GM12874 (cell line): ENCODE measurements around the gene NLRP7.

Experiments used
- TF ChIP-seq, protein P1 (sequence below): IDR thresholded peaks from 2 replicates; pipeline ENCODE4 v1.5.1; 2011; ENCODE audit warnings: low read depth, mild to moderate bottlenecking, control low read depth, low read length, moderate library complexity; ENCODE audit not compliant: insufficient read depth

NLRP7 gene

DNA sequence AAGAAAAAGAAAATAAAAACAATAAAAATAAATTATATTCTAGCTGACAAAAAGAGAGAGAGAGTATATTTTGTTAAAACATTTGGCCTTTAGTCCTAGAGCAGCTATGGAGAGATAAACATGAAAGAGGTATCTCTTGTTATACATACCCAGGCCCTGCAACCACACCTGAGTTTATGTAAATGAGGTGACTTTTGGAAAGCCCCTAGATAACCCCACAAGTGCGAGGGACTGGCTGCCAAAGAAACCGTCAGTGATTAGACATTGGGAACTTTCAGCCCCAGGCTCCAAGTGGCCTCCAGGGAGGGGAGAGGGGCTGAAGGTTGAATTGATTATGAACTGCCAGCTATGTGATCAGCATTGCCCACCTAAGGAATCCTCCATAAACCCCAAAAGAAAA, 2.1 kb upstream of the NLRP7 start:
- TF ChIP-seq, protein P1, sequence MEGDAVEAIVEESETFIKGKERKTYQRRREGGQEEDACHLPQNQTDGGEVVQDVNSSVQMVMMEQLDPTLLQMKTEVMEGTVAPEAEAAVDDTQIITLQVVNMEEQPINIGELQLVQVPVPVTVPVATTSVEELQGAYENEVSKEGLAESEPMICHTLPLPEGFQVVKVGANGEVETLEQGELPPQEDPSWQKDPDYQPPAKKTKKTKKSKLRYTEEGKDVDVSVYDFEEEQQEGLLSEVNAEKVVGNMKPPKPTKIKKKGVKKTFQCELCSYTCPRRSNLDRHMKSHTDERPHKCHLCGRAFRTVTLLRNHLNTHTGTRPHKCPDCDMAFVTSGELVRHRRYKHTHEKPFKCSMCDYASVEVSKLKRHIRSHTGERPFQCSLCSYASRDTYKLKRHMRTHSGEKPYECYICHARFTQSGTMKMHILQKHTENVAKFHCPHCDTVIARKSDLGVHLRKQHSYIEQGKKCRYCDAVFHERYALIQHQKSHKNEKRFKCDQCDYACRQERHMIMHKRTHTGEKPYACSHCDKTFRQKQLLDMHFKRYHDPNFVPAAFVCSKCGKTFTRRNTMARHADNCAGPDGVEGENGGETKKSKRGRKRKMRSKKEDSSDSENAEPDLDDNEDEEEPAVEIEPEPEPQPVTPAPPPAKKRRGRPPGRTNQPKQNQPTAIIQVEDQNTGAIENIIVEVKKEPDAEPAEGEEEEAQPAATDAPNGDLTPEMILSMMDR: no peak

DNA sequence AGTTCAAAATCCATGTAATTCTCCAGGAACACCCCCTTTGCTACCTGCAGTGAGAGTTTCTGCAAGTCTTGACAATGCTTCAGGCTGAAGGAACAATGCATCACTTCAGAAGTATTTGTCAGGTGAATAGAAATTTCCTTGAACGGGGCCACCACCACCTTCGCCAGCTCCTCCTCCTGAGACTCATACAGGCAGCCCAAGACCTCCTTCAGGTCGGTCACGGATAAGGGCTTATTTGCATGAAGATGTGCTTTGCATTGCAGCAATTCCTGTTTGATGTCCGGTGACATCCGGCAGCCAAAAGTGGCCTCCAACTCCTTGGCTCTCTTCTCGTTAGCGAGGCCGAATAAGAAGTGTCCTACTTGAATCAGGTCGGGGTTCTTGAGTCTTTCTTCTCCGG, 8.4 kb downstream of the NLRP7 start:
- TF ChIP-seq, protein P1: no peak

DNA sequence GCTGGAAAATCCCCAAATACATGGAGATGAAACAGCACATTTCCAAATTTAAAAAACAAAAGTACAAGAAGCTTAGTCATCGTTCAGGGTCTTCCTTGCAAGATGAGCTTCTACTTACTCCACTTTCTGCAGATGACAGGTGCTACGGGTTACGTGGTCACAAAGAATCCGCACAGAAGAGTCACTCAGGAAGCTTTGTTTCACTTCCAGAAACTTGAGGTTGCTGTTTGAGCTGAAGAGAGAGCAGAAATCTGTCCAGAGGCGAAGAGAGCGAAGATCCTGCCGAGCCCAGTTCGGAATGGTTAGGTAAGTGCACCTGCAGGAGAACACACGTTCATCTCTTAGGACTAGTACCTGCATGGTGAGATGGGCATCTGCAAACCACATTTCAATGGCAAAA, 9.4 kb downstream of the NLRP7 start:
- TF ChIP-seq, protein P1: no peak

DNA sequence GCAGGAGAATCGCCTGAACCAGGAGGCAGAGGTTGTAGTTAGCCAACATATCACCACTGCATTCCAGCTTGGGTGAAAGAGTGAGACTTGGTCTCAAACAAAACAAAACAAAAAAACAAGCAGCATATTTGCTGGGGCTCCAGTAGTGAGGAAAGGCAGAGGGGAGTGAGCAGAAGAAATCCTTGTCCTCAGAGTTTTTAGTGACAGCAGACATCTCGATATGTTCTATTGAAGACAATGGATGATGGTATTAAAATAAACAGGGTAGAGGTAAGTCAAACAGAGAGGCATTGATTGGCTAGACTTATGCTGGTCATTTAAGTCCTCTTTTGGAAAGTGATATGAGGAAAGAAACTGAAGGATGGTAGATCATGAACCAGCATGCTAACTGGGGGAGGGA, 19.0 kb downstream of the NLRP7 start:
- TF ChIP-seq, protein P1: no peak

DNA sequence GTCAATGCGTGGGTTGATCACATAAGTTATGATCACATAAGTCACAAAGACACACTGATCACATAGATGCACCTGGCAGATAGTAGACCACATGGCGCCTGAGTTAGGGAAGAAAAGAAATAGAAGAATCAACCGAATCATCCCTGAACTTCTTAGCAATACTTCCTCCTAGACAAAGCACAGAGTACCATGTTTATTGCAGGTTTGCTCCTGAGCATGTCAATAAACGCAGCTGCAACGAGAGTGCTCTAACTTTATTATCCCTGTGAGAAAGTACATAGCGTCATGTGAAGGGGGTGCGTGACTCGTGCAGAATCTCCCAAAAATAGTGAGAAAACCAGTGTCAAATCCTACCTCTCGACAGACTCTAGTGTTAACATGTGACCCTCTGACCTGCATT, 24.1 kb downstream of the NLRP7 start:
- TF ChIP-seq, protein P1: no peak

DNA sequence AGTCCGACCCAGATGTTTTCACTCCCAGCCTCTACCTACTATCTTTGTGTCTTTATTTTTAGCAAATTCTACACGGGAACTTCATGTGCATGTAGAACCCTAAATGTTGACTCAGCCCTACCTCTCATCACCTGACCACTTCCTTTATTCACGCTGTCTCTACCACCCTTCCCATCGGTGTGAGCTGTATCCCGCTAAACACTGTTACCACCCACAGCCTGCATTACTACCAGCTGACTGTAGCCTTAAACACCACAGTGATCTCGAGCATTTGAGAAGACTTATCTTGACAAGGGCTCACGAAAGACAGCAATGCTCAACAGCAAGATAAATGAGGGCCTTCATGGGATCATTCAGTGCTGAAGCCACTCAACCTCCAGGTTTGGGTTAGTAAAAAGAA, 26.2 kb downstream of the NLRP7 start:
- TF ChIP-seq, protein P1: no peak

DNA sequence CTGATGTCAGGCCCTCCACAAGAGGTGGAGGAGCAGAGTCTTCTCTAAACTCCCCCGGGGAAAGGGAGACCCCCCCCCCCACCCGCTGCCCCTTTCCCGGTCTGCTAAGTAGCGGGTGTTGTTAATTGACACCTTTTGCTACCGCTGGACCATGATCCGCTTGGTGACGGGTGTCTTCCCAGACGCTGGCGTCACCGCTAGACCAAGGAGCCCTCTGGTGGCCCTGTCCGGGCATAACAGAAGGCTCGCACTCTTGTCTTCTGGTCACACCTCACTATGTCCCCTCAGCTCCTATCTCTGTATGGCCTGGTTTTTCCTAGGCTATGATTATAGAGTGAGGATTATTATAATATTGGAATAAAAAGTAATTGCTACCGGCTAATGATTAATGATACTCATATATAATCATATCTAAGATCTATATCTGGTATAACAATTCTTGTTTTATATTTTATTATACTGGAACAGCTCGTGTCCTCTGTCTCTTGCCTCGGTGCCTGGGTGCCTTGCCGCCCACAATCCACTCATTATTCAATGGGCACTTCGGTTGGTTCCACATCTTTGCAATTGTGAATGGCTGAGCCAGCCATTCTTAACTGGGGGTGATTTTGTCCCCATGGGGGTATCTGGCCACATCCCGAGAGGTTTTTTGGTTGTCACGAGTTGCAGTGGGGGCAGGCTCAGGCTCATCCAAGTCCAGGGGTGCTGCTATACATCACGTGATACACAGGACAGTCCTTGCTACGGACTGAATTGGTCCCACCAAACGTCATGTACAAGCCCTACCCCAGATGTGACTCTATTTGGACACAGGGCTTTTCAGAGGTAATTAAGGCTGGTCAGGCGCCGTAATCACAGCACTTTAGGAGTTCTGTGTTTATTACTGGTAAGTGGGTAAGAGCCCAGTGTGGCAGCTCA, 27.4 kb downstream of the NLRP7 start:
- TF ChIP-seq, protein P1: peak; percentile 13; the same call in 1 of the 2 replicates
